Measurements from ENCODE around the gene ENOX2.
A peak's percentile ranks its signal among the peaks of the same experiment; 100 is the strongest.

Gene ENOX2

GRCh38 chrX:130623518-130623917, 279.5 kb downstream of the ENOX2 start:
- Histone ChIP-seq H3K27me3 (replicated peaks; ENCODE audit: control insufficient read depth, insufficient read depth, low read length) (peaks cover 11% of the 10 kb centered on the region), H3K36me3 (ENCODE audit: control insufficient read depth, insufficient read depth, low read length, severe bottlenecking) (peaks cover 3% of the 10 kb centered on the region), H3K4me1 (ENCODE audit: control insufficient read depth, insufficient read depth, low read length) (no peaks in the 10 kb centered on the region), H3K9me3 (ENCODE audit: control insufficient read depth, low read length) (no peaks in the 10 kb centered on the region), H3K9ac (ENCODE audit: low read length) (no peak overlapping the region), H3K4me3 (ENCODE audit: low read length) (no peak overlapping the region)
- DNase-seq (ENCODE audit: low read depth) = no peak

GRCh38 chrX:130615941-130616340, 287.1 kb downstream of the ENOX2 start:
- Histone ChIP-seq H3K27me3 (replicated peaks; ENCODE audit: control insufficient read depth, insufficient read depth, low read length) (peaks cover 7% of the 10 kb centered on the region), H3K4me3 (ENCODE audit: low read length) (no peak overlapping the region), H3K9me3 (ENCODE audit: control insufficient read depth, low read length) (no peaks in the 10 kb centered on the region), H3K4me1 (ENCODE audit: control insufficient read depth, insufficient read depth, low read length) (no peaks in the 10 kb centered on the region), H3K36me3 (ENCODE audit: control insufficient read depth, insufficient read depth, low read length, severe bottlenecking) (no peaks in the 10 kb centered on the region), H3K9ac (ENCODE audit: low read length) (no peak overlapping the region)
- no peak for DNase-seq (ENCODE audit: low read depth)

GRCh38 chrX:130607431-130607830, 295.6 kb downstream of the ENOX2 start:
- Histone ChIP-seq H3K9me3 (ENCODE audit: control insufficient read depth, low read length) (no peaks in the 10 kb centered on the region), H3K27me3 (replicated peaks; ENCODE audit: control insufficient read depth, insufficient read depth, low read length) (peaks cover 5% of the 10 kb centered on the region), H3K36me3 (ENCODE audit: control insufficient read depth, insufficient read depth, low read length, severe bottlenecking) (no peaks in the 10 kb centered on the region), H3K4me3 (ENCODE audit: low read length) (no peak overlapping the region), H3K9ac (ENCODE audit: low read length) (no peak overlapping the region), H3K4me1 (ENCODE audit: control insufficient read depth, insufficient read depth, low read length) (no peaks in the 10 kb centered on the region)
- no peak for DNase-seq (ENCODE audit: low read depth)

- H3K27me3 ChIP-seq (replicated peaks; ENCODE audit: control insufficient read depth, insufficient read depth, low read length) = peaks cover 8% of the 10 kb centered on the region
- no peak overlapping the region for H3K9ac ChIP-seq (ENCODE audit: low read length)
- no peaks in the 10 kb centered on the region for H3K36me3 ChIP-seq (ENCODE audit: control insufficient read depth, insufficient read depth, low read length, severe bottlenecking)
- no peak for DNase-seq (ENCODE audit: low read depth)
- H3K4me1 ChIP-seq (ENCODE audit: control insufficient read depth, insufficient read depth, low read length) = no peaks in the 10 kb centered on the region
- no peaks in the 10 kb centered on the region for H3K9me3 ChIP-seq (ENCODE audit: control insufficient read depth, low read length)
- no peak overlapping the region for H3K4me3 ChIP-seq (ENCODE audit: low read length)
These were observed 296.6 kb downstream of the ENOX2 start for GRCh38 chrX:130606425-130606824.

GRCh38 chrX:130604882-130605281, 298.1 kb downstream of the ENOX2 start:
- Histone ChIP-seq H3K9ac (ENCODE audit: low read length) (no peak overlapping the region), H3K9me3 (ENCODE audit: control insufficient read depth, low read length) (no peaks in the 10 kb centered on the region), H3K4me3 (ENCODE audit: low read length) (no peak overlapping the region), H3K27me3 (replicated peaks; ENCODE audit: control insufficient read depth, insufficient read depth, low read length) (peaks cover 8% of the 10 kb centered on the region), H3K4me1 (ENCODE audit: control insufficient read depth, insufficient read depth, low read length) (no peaks in the 10 kb centered on the region), H3K36me3 (ENCODE audit: control insufficient read depth, insufficient read depth, low read length, severe bottlenecking) (no peaks in the 10 kb centered on the region)
- DNase-seq (ENCODE audit: low read depth) = no peak

GRCh38 chrX:130594453-130594916, 308.5 kb downstream of the ENOX2 start:
- peaks cover 6% of the 10 kb centered on the region for H3K27me3 ChIP-seq (replicated peaks; ENCODE audit: control insufficient read depth, insufficient read depth, low read length)
- H3K36me3 ChIP-seq (ENCODE audit: control insufficient read depth, insufficient read depth, low read length, severe bottlenecking) = no peaks in the 10 kb centered on the region
- H3K9me3 ChIP-seq (ENCODE audit: control insufficient read depth, low read length) = no peaks in the 10 kb centered on the region
- no peak overlapping the region for H3K9ac ChIP-seq (ENCODE audit: low read length)
- no peak for DNase-seq (ENCODE audit: low read depth)
- H3K4me3 ChIP-seq (ENCODE audit: low read length) = no peak overlapping the region
- H3K4me1 ChIP-seq (ENCODE audit: control insufficient read depth, insufficient read depth, low read length) = no peaks in the 10 kb centered on the region

GRCh38 chrX:130593911-130594310, 309.1 kb downstream of the ENOX2 start:
- Histone ChIP-seq H3K4me1 (ENCODE audit: control insufficient read depth, insufficient read depth, low read length) (no peaks in the 10 kb centered on the region), H3K36me3 (ENCODE audit: control insufficient read depth, insufficient read depth, low read length, severe bottlenecking) (no peaks in the 10 kb centered on the region), H3K27me3 (replicated peaks; ENCODE audit: control insufficient read depth, insufficient read depth, low read length) (peaks cover 8% of the 10 kb centered on the region), H3K9ac (ENCODE audit: low read length) (no peak overlapping the region), H3K9me3 (ENCODE audit: control insufficient read depth, low read length) (no peaks in the 10 kb centered on the region), H3K4me3 (ENCODE audit: low read length) (no peak overlapping the region)
- DNase-seq (ENCODE audit: low read depth) = no peak

- H3K9ac ChIP-seq (ENCODE audit: low read length) = no peak overlapping the region
- DNase-seq (ENCODE audit: low read depth) = no peak
- H3K27me3 ChIP-seq (replicated peaks; ENCODE audit: control insufficient read depth, insufficient read depth, low read length) = peaks cover 8% of the 10 kb centered on the region
These were observed 310.8 kb downstream of the ENOX2 start for GRCh38 chrX:130592204-130592603.

GRCh38 chrX:130578906-130579305, 324.1 kb downstream of the ENOX2 start:
- no peak for DNase-seq (ENCODE audit: low read depth)
- no peaks in the 10 kb centered on the region for H3K9me3 ChIP-seq (ENCODE audit: control insufficient read depth, low read length)
- no peaks in the 10 kb centered on the region for H3K27me3 ChIP-seq (replicated peaks; ENCODE audit: control insufficient read depth, insufficient read depth, low read length)
- no peaks in the 10 kb centered on the region for H3K4me1 ChIP-seq (ENCODE audit: control insufficient read depth, insufficient read depth, low read length)
- no peak overlapping the region for H3K4me3 ChIP-seq (ENCODE audit: low read length)
- no peak overlapping the region for H3K9ac ChIP-seq (ENCODE audit: low read length)
- H3K36me3 ChIP-seq (ENCODE audit: control insufficient read depth, insufficient read depth, low read length, severe bottlenecking) = no peaks in the 10 kb centered on the region

More at GRCh38 chrX:130592204-130592603, 310.8 kb downstream of the ENOX2 start:
- no peaks in the 10 kb centered on the region for H3K9me3 ChIP-seq (ENCODE audit: control insufficient read depth, low read length)
- H3K36me3 ChIP-seq (ENCODE audit: control insufficient read depth, insufficient read depth, low read length, severe bottlenecking) = no peaks in the 10 kb centered on the region
- H3K4me1 ChIP-seq (ENCODE audit: control insufficient read depth, insufficient read depth, low read length) = no peaks in the 10 kb centered on the region
- H3K4me3 ChIP-seq (ENCODE audit: low read length) = no peak overlapping the region

- no peak overlapping the region for H3K4me3 ChIP-seq (ENCODE audit: low read length)
- no peak overlapping the region for H3K9ac ChIP-seq (ENCODE audit: low read length)
- no peak for DNase-seq (ENCODE audit: low read depth)
- H3K4me1 ChIP-seq (ENCODE audit: control insufficient read depth, insufficient read depth, low read length) = no peaks in the 10 kb centered on the region
- H3K27me3 ChIP-seq (replicated peaks; ENCODE audit: control insufficient read depth, insufficient read depth, low read length) = no peaks in the 10 kb centered on the region
- no peaks in the 10 kb centered on the region for H3K36me3 ChIP-seq (ENCODE audit: control insufficient read depth, insufficient read depth, low read length, severe bottlenecking)
- no peaks in the 10 kb centered on the region for H3K9me3 ChIP-seq (ENCODE audit: control insufficient read depth, low read length)
These were observed 325.6 kb downstream of the ENOX2 start for GRCh38 chrX:130577431-130577830.

GRCh38 chrX:130575831-130576389, 327.1 kb downstream of the ENOX2 start:
- Histone ChIP-seq H3K4me1 (ENCODE audit: control insufficient read depth, insufficient read depth, low read length) (no peaks in the 10 kb centered on the region), H3K9ac (ENCODE audit: low read length) (no peak overlapping the region), H3K36me3 (ENCODE audit: control insufficient read depth, insufficient read depth, low read length, severe bottlenecking) (no peaks in the 10 kb centered on the region), H3K27me3 (replicated peaks; ENCODE audit: control insufficient read depth, insufficient read depth, low read length) (no peaks in the 10 kb centered on the region), H3K9me3 (ENCODE audit: control insufficient read depth, low read length) (no peaks in the 10 kb centered on the region), H3K4me3 (ENCODE audit: low read length) (no peak overlapping the region)
- peak; percentile 64 for DNase-seq (ENCODE audit: low read depth)

Data from adipocyte (in vitro differentiated cells).